K562 (cell line): ENCODE results near the gene ZC4H2. TPM values are rescaled to one million over a fixed set of nuclear protein-coding genes. Genes with fewer than 3 reads are reported as not detected.
A peak's percentile ranks its signal among the peaks of the same experiment; 100 is the strongest.

Experiments used
- ATAC-seq: fragments of 200-7000 bp; cut with Tn5 transposase; 3 replicates; pipeline ENCODE4 v1.9.1; 2020; ENCODE audit warnings: moderate library complexity
- BruUV-seq: library from RNA; stranded (reverse); fragments of 400-500 nt; replicated peaks from 2 replicates; lab custom pipeline; 2021; lab: Mats Ljungman, UMichigan
- CTCF ChIA-PET: fragments of 300-600 bp; formaldehyde crosslinking; extraction: SDS; loops from one replicate; lab custom pipeline; 2021; ENCODE audit warnings: low intra/inter-chr PET ratio; lab: Yijun Ruan, JAX
- POLR2A ChIA-PET: fragments of 300-600, 350-650 bp; sonication (Branson Sonifier 250); formaldehyde crosslinking; extraction: SDS; loops from one replicate; lab custom pipeline; 2021; ENCODE audit warnings: antibody characterized with exemption, inconsistent platforms; lab: Yijun Ruan, JAX
- DNase-seq, 4 experiments: peaks; one replicate each; pipeline versions ENCODE4 v3.0.0 to v3.0.0-alpha.2; 2011 to 2018; ENCODE audit warnings: low spot score in 3 of 4, mixed read lengths in 3 of 4; ENCODE audit errors: extremely low read depth in 1 of 4
- FAIRE-seq: peaks from 2 replicates; lab custom pipeline; 2011; peaks lifted over from hg19 to GRCh38; lab: Jason Lieb, UNC
- H2AFZ ChIP-seq: 2 replicates; pipeline ENCODE4 v1.6.0; 2011; ENCODE audit warnings: low read depth, low read length, control low read depth, inconsistent platforms
- H3K27ac ChIP-seq: fragments of 200-600 bp; 3 replicates; pipeline ENCODE4 v1.8.0; 2011; ENCODE audit warnings: low read depth, mild to moderate bottlenecking, control low read depth, inconsistent platforms, low read length, moderate library complexity, mixed read lengths; ENCODE audit errors: extremely low read depth
- H3K27me3 ChIP-seq, 2 experiments: fragments of 300-600 bp in 1 of 2; 2 replicates in 1 of 2; 3 replicates in 1 of 2; pipeline versions ENCODE4 v1.6.0 to v1.8.0; 2011; ENCODE audit warnings: inconsistent platforms in 2 of 2, low read length in 2 of 2, mild to moderate bottlenecking in 1 of 2, mixed read lengths in 1 of 2, moderate library complexity in 1 of 2; ENCODE audit not compliant: control insufficient read depth in 2 of 2, insufficient read depth in 2 of 2
- H3K36me3 ChIP-seq: fragments of 300-600 bp; 3 replicates; pipeline ENCODE4 v1.8.0; 2011; ENCODE audit warnings: mild to moderate bottlenecking, low read length, inconsistent platforms; ENCODE audit not compliant: control insufficient read depth, insufficient read depth
- H3K4me1 ChIP-seq, 2 experiments: fragments of 200-600 bp in 1 of 2; replicated peaks in 1 of 2; 2 replicates in 1 of 2; 3 replicates in 1 of 2; pipeline versions ENCODE4 v1.5.1 to v1.8.0; 2011; ENCODE audit warnings: inconsistent platforms in 2 of 2, low read length in 2 of 2, mild to moderate bottlenecking in 1 of 2, mixed read lengths in 1 of 2, moderate library complexity in 1 of 2; ENCODE audit not compliant: control insufficient read depth in 2 of 2, insufficient read depth in 2 of 2
- H3K4me2 ChIP-seq: 2 replicates; pipeline ENCODE4 v1.6.1; 2011; ENCODE audit warnings: low read length, control low read depth, inconsistent platforms, mixed read lengths; ENCODE audit not compliant: insufficient read depth
- H3K4me3 ChIP-seq: fragments of 200-600 bp; sonication (generic), shearing (Covaris generic); 2 replicates; pipeline ENCODE4 v1.5.1; 2016; ENCODE audit warnings: control low read depth, inconsistent platforms
- H3K79me2 ChIP-seq: fragments of 200-600 bp; 3 replicates; pipeline ENCODE4 v1.8.0; 2011; ENCODE audit warnings: low read length, inconsistent platforms; ENCODE audit not compliant: control insufficient read depth, insufficient read depth
- H3K9ac ChIP-seq, 2 experiments: 2 replicates each; pipeline versions ENCODE4 v1.6.0 to v1.6.1; 2011; ENCODE audit warnings: low read depth in 2 of 2, low read length in 2 of 2, control low read depth in 1 of 2, inconsistent platforms in 1 of 2, mild to moderate bottlenecking in 1 of 2, mixed read lengths in 1 of 2; ENCODE audit not compliant: insufficient read depth in 1 of 2
- H3K9me1 ChIP-seq: one replicate; pipeline ENCODE4 v1.6.0; 2011; ENCODE audit warnings: inconsistent platforms, mild to moderate bottlenecking, low read length, moderate library complexity; ENCODE audit not compliant: control insufficient read depth, insufficient read depth
- H3K9me3 ChIP-seq: replicated peaks from 2 replicates; pipeline ENCODE4 v1.5.1; 2011; ENCODE audit warnings: low read depth, low read length, inconsistent platforms; ENCODE audit not compliant: control insufficient read depth, insufficient read depth
- H4K20me1 ChIP-seq: replicated peaks from 2 replicates; pipeline ENCODE4 v1.6.1; 2011; ENCODE audit warnings: low read length, inconsistent platforms, mixed read lengths; ENCODE audit not compliant: control insufficient read depth, insufficient read depth
- FOSL1 ChIP-seq: fragments of 200-800 bp; sonication (Bioruptor generic); conservative IDR thresholded peaks from 2 replicates; pipeline ENCODE4 v1.6.1; 2016; ENCODE audit warnings: missing genetic modification characterization, missing compliant biosample characterization
- KLF16 ChIP-seq: IDR thresholded peaks from 2 replicates; pipeline ENCODE4 v1.6.1; 2016; ENCODE audit warnings: antibody characterized with exemption
- PHF21A ChIP-seq: fragments of 450-650 bp; IDR thresholded peaks from 2 replicates; pipeline ENCODE4 v1.6.1; 2017; ENCODE audit warnings: low read depth, borderline replicate concordance
- SMARCE1 ChIP-seq: fragments of 450-650 bp; IDR thresholded peaks from 2 replicates; pipeline ENCODE4 v1.7.1; 2016; ENCODE audit warnings: mild to moderate bottlenecking
- ZNF232 ChIP-seq: sonication (generic); formaldehyde crosslinking; IDR thresholded peaks from 2 replicates; pipeline ENCODE4 v1.8.0; 2022; ENCODE audit warnings: mild to moderate bottlenecking, missing genetic modification reagents
- ZNF699 ChIP-seq: fragments of 250-450 bp; sonication (Bioruptor Pico); IDR thresholded peaks from 2 replicates; pipeline ENCODE4 v1.8.0; 2021; ENCODE audit warnings: mild to moderate bottlenecking, moderate library complexity; ENCODE audit not compliant: insufficient replicate concordance
- WGBS: fragments of 100-300 bp; shearing (Covaris generic); methylation state at CpG from one replicate; pipeline ENCODE4 v1.1.6; 2016; ENCODE audit warnings: low coverage, mixed read lengths; ENCODE audit not compliant: insufficient coverage; ENCODE audit errors: missing lambda C conversion rate; 5-methylcytosine and 5-hydroxymethylcytosine counted together
- in situ Hi-C: fragments of 300-500 bp; cut with MboI; formaldehyde crosslinking; loops from 4 replicates; pipeline ENCODE4 v1.15.0; 2018; ENCODE audit warnings: inconsistent platforms, mixed read lengths
- intact Hi-C: fragments of 100-400 bp; cut with micrococcal nuclease; formaldehyde crosslinking; loops from 2 replicates; pipeline ENCODE4 v1.14.2; 2022
- polyA plus RNA-seq, 8 experiments: library from polyadenylated mRNA; depleted of rRNA in 4 of 8; stranded (reverse) in 5 of 8; unstranded in 3 of 8; fragments of >200 nt; fragmentation: Nextera tagmentation in 2 of 8; fragmentation: Illumina TruSeq in 1 of 8; extraction: Ambion mirVana in 2 of 8; extraction: Trizol in 1 of 8; gene quantifications; 2 replicates each; pipeline versions ENCODE4 v1.2.1 to v1.2.3, GENCODE V29; 2011 to 2014; ENCODE audit warnings: inconsistent platforms in 1 of 8, missing spikeins in 1 of 8
- total RNA-seq, 7 experiments: library from RNA; depleted of rRNA in 6 of 7; stranded (reverse); fragments of >200 nt in 6 of 7; fragmentation: Illumina TruSeq in 2 of 7; extraction: Trizol in 2 of 7; gene quantifications; 2 replicates each; pipeline versions ENCODE4 v1.2.1 to v1.2.3, GENCODE V29; 2011 to 2021; ENCODE audit warnings: low replicate concordance in 1 of 7
- TF ChIP-seq, protein P1 (sequence below): fragments of 250-450 bp; sonication (Bioruptor Pico); IDR thresholded peaks from 2 replicates; pipeline ENCODE4 v1.8.0; 2022; ENCODE audit warnings: moderate library complexity, mild to moderate bottlenecking, inconsistent platforms
- TF ChIP-seq, protein P2 (sequence below): sonication (generic); formaldehyde crosslinking; IDR thresholded peaks from 2 replicates; pipeline ENCODE4 v1.8.1; 2023; ENCODE audit warnings: mild to moderate bottlenecking, missing genetic modification reagents, moderate library complexity
- TF ChIP-seq, protein P3 (sequence below): fragments of 250-450 bp; sonication (Bioruptor Pico); IDR thresholded peaks from 2 replicates; pipeline ENCODE4 v1.8.0; 2022; ENCODE audit warnings: inconsistent platforms

The ZC4H2 gene
- total and polyA plus RNA-seq, 9 of the 15 experiments (the other 6 are each of a cell fraction or from before 2014, with no cell fraction given): 1.1 to 7.0 (median 3.2) TPM

DNA sequence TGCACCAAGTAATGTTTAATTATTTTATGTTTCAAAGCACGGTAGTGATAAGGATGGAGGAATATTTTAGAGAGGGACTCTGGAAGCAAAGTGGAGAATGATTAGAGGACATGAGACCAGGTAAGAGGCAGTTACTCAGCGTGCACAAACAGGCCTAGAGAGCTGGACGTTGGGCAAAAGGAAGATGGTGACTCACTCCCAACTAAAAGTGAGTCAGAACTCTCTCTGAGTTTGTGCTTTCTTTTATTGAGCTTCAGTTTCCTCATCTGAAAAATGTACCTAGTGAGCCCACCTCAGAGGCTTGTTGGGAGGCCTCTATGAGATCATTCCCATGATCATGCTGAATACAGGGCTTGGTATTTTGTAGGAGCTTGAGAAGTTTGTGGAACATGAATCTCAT is 1.6 kb upstream of the ZC4H2 start:
- no peaks in the 10 kb centered on the region for H3K36me3 ChIP-seq
- H3K79me2 ChIP-seq: no peaks in the 10 kb centered on the region
- H3K4me3 ChIP-seq: no peak overlapping the region
- no peak for DNase-seq
- CTCF ChIA-PET: no interaction called here
- peaks cover 0 to 3% of the 10 kb centered on the region in 2 experiments; a peak in 1 of 5 replicates for H3K4me1 ChIP-seq
- no TSS peak for BruUV-seq
- no peak overlapping the region for H3K4me2 ChIP-seq
- no peak overlapping the region for H2AFZ ChIP-seq
- H3K27me3 ChIP-seq: no peaks in the 10 kb centered on the region
- ATAC-seq: no peak
- intact Hi-C loops: no loop called here
- H3K9me3 ChIP-seq: no peaks in the 10 kb centered on the region
- POLR2A ChIA-PET: no interaction called here
- TF ChIP-seq ZNF232 (CRISPR knock-in tag) (no peak), FOSL1 (tag) (peak; percentile 38; the same call in 1 of the 2 replicates)
- TF ChIP-seq, all 486 proteins: peak for 1
- no peak overlapping the region for H3K27ac ChIP-seq
- WGBS: 0% methylated on average over 3 of the region's 3 CpGs
- in situ Hi-C loops: no loop called here
- no peaks in the 10 kb centered on the region for H4K20me1 ChIP-seq
- no peak for FAIRE-seq
- no peaks in the 10 kb centered on the region for H3K9me1 ChIP-seq
- no peak overlapping the region for H3K9ac ChIP-seq

DNA sequence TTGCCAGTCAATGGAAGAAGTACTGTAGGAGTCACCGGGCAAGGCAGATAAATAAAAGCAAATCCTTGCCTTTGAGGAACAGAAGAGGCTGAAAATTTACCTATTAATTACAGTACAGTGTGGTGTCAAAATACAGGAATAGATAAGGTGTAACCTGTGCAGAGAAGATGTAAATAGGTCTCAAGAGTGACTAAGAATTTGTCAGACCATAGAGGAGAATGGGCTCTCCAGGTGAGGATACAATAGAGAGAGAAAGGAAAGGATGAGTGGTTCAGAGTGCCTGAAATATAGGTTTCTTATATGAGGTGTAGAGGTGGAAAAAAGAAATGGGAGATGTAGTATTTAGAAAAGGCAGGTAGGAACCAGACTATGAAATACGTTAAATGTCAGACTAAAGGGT is 801 bp upstream of the ZC4H2 start:
- Histone ChIP-seq H3K4me1 (peaks cover 0 to 3% of the 10 kb centered on the region in 2 experiments; a peak in 1 of 5 replicates), H3K36me3 (no peaks in the 10 kb centered on the region), H3K4me3 (no peak overlapping the region), H3K9me1 (no peaks in the 10 kb centered on the region), H4K20me1 (no peaks in the 10 kb centered on the region), H3K27me3 (no peaks in the 10 kb centered on the region), H3K9me3 (no peaks in the 10 kb centered on the region), H3K9ac (no peak overlapping the region), H2AFZ (no peak overlapping the region), H3K27ac (no peak overlapping the region), H3K4me2 (no peak overlapping the region), H3K79me2 (no peaks in the 10 kb centered on the region)
- no peak for DNase-seq
- ChIA-PET POLR2A (no interaction called here), CTCF (no interaction called here)
- FAIRE-seq: no peak
- no peak for ATAC-seq
- in situ Hi-C loops (no loop called here), intact Hi-C loops (no loop called here)
- WGBS: 0% methylated on average over 1 of the region's 2 CpGs
- BruUV-seq: no TSS peak
- TF ChIP-seq, protein P1, sequence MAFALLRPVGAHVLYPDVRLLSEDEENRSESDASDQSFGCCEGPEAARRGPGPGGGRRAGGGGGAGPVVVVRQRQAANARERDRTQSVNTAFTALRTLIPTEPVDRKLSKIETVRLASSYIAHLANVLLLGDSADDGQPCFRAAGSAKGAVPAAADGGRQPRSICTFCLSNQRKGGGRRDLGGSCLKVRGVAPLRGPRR (CRISPR knock-in tag): no peak
- TF ChIP-seq, protein P2, sequence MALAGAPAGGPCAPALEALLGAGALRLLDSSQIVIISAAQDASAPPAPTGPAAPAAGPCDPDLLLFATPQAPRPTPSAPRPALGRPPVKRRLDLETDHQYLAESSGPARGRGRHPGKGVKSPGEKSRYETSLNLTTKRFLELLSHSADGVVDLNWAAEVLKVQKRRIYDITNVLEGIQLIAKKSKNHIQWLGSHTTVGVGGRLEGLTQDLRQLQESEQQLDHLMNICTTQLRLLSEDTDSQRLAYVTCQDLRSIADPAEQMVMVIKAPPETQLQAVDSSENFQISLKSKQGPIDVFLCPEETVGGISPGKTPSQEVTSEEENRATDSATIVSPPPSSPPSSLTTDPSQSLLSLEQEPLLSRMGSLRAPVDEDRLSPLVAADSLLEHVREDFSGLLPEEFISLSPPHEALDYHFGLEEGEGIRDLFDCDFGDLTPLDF: no peak
- TF ChIP-seq PHF21A (no peak), KLF16 (no peak), ZNF699 (CRISPR knock-in tag) (no peak), SMARCE1 (no peak)
- TF ChIP-seq, protein P3, sequence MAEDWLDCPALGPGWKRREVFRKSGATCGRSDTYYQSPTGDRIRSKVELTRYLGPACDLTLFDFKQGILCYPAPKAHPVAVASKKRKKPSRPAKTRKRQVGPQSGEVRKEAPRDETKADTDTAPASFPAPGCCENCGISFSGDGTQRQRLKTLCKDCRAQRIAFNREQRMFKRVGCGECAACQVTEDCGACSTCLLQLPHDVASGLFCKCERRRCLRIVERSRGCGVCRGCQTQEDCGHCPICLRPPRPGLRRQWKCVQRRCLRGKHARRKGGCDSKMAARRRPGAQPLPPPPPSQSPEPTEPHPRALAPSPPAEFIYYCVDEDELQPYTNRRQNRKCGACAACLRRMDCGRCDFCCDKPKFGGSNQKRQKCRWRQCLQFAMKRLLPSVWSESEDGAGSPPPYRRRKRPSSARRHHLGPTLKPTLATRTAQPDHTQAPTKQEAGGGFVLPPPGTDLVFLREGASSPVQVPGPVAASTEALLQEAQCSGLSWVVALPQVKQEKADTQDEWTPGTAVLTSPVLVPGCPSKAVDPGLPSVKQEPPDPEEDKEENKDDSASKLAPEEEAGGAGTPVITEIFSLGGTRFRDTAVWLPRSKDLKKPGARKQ (CRISPR knock-in tag): no peak
